Gastroesophageal sphincter (tissue), 3 donors: ENCODE results near the gene ZNF521.

Experiments
- EP300 ChIP-seq: sonication (generic); formaldehyde crosslinking; IDR thresholded peaks from one replicate; pipeline ENCODE4 v1.6.1; 2017; ENCODE audit warnings: antibody characterized with exemption, mild to moderate bottlenecking
- POLR2A ChIP-seq, 2 donors: fragments of 450-650 bp; IDR thresholded peaks; one replicate each; pipeline ENCODE4 v1.6.1; 2017; ENCODE audit warnings: antibody characterized with exemption in 2 of 2, mild to moderate bottlenecking in 2 of 2, moderate library complexity in 1 of 2
- TF ChIP-seq, protein P1 (sequence below), 4 experiments: fragments of 200-600 bp in 2 of 4; fragments of 450-650 bp in 2 of 4; sonication (generic) in 1 of 4; IDR thresholded peaks; one replicate each; pipeline ENCODE4 v1.5.1; 2017 to 2019; ENCODE audit warnings: antibody characterized with exemption in 4 of 4, mild to moderate bottlenecking in 2 of 4, moderate library complexity in 2 of 4

DNA sequence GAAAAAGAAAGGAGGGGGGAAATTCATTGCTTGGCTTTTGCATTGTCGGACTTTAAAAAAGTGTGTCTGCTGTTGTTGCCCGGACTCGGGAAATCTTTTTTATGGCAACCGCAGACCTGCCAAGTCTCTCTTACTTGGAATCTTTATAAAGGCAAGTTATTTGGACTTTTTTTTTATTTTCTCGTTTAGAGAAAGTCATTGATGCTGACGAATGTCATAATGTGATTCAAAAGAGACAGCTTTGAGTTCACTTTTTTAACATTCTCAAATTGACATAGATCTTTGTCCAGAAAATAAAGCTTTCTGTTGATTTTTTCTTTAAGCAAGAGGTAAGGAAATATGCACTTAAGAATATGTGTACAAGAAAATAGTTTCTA lies 651 bp upstream of the ZNF521 start:
- TF ChIP-seq POLR2A (IDR thresholded peaks at IDR 0.05) (no peak), EP300 (no peak)
- TF ChIP-seq, protein P1, sequence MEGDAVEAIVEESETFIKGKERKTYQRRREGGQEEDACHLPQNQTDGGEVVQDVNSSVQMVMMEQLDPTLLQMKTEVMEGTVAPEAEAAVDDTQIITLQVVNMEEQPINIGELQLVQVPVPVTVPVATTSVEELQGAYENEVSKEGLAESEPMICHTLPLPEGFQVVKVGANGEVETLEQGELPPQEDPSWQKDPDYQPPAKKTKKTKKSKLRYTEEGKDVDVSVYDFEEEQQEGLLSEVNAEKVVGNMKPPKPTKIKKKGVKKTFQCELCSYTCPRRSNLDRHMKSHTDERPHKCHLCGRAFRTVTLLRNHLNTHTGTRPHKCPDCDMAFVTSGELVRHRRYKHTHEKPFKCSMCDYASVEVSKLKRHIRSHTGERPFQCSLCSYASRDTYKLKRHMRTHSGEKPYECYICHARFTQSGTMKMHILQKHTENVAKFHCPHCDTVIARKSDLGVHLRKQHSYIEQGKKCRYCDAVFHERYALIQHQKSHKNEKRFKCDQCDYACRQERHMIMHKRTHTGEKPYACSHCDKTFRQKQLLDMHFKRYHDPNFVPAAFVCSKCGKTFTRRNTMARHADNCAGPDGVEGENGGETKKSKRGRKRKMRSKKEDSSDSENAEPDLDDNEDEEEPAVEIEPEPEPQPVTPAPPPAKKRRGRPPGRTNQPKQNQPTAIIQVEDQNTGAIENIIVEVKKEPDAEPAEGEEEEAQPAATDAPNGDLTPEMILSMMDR (IDR thresholded peaks at IDR 0.05): no peak
